Measurements from ENCODE around the gene INTS2.
"Not testable (repeated sequence)": the region's sequence is repeated elsewhere in the genome, so short reads cannot be mapped to it uniquely, and the experiment has no call there.

DNA sequence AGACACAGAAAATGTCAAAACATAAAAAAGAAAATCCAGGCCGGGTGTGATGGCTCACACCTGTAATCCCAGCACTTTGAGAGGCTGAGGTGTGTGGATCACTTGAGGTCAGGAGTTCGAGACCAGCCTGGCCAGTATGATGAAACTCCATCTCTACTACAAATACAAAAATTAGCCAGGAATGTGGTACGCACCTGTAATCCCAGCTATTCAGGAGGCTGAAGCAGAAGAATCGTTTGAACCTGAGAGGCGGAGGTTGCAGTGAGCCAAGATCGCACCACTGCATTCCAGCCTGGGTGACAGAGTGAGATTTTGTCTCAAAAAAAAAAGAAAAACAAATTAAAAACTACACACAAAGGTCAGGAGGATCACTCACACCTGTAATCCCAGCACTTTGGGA is 40.0 kb downstream of the INTS2 start:
- TF ChIP-seq, protein P1, sequence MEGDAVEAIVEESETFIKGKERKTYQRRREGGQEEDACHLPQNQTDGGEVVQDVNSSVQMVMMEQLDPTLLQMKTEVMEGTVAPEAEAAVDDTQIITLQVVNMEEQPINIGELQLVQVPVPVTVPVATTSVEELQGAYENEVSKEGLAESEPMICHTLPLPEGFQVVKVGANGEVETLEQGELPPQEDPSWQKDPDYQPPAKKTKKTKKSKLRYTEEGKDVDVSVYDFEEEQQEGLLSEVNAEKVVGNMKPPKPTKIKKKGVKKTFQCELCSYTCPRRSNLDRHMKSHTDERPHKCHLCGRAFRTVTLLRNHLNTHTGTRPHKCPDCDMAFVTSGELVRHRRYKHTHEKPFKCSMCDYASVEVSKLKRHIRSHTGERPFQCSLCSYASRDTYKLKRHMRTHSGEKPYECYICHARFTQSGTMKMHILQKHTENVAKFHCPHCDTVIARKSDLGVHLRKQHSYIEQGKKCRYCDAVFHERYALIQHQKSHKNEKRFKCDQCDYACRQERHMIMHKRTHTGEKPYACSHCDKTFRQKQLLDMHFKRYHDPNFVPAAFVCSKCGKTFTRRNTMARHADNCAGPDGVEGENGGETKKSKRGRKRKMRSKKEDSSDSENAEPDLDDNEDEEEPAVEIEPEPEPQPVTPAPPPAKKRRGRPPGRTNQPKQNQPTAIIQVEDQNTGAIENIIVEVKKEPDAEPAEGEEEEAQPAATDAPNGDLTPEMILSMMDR (IDR thresholded peaks at IDR 0.05; ENCODE audit: insufficient read depth, low read length): not testable (repeated sequence)
- TF ChIP-seq, protein P2, sequence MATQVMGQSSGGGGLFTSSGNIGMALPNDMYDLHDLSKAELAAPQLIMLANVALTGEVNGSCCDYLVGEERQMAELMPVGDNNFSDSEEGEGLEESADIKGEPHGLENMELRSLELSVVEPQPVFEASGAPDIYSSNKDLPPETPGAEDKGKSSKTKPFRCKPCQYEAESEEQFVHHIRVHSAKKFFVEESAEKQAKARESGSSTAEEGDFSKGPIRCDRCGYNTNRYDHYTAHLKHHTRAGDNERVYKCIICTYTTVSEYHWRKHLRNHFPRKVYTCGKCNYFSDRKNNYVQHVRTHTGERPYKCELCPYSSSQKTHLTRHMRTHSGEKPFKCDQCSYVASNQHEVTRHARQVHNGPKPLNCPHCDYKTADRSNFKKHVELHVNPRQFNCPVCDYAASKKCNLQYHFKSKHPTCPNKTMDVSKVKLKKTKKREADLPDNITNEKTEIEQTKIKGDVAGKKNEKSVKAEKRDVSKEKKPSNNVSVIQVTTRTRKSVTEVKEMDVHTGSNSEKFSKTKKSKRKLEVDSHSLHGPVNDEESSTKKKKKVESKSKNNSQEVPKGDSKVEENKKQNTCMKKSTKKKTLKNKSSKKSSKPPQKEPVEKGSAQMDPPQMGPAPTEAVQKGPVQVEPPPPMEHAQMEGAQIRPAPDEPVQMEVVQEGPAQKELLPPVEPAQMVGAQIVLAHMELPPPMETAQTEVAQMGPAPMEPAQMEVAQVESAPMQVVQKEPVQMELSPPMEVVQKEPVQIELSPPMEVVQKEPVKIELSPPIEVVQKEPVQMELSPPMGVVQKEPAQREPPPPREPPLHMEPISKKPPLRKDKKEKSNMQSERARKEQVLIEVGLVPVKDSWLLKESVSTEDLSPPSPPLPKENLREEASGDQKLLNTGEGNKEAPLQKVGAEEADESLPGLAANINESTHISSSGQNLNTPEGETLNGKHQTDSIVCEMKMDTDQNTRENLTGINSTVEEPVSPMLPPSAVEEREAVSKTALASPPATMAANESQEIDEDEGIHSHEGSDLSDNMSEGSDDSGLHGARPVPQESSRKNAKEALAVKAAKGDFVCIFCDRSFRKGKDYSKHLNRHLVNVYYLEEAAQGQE (IDR thresholded peaks at IDR 0.05; ENCODE audit: insufficient replicate concordance, low read depth): not testable (repeated sequence)
- not testable (repeated sequence) for TF ChIP-seq POLR2AphosphoS5 (IDR thresholded peaks at IDR 0.05; ENCODE audit: low read depth); SPI1 (IDR thresholded peaks at IDR 0.05; ENCODE audit: borderline replicate concordance, low read depth); GABPA (IDR thresholded peaks at IDR 0.05; ENCODE audit: low read depth)
